GM03348 (cell line): ENCODE measurements around the gene EPHB2.

Source experiments
- DNase-seq: peaks from one replicate; pipeline ENCODE4 v3.0.0; 2012; ENCODE audit warnings: low spot score

The EPHB2 gene

DNA sequence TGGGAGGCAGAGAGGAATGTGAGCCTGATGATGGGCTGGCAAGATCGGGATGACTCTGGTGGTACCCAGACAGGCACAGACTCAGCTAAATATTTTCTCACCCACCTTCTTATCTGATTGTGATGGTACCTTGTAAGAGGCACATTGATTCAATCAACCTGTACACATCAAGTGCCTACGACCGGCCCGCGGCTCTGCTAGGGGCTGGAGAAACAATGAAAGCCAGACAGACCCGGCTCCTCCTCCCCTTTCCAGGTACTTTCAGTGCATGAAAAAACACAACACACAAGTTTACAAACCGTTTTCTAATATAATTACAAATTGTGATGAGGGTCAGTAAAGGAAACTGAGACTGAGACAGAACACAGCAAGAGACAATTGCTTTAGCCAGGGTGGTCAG is 147.0 kb downstream of the EPHB2 start:
- DNase-seq, result no peak

GRCh38 chr1:22860414-22860800 is 149.8 kb downstream of the EPHB2 start:
- no peak for DNase-seq

GRCh38 chr1:22860883-22861385 is 150.3 kb downstream of the EPHB2 start:
- no peak for DNase-seq

DNA sequence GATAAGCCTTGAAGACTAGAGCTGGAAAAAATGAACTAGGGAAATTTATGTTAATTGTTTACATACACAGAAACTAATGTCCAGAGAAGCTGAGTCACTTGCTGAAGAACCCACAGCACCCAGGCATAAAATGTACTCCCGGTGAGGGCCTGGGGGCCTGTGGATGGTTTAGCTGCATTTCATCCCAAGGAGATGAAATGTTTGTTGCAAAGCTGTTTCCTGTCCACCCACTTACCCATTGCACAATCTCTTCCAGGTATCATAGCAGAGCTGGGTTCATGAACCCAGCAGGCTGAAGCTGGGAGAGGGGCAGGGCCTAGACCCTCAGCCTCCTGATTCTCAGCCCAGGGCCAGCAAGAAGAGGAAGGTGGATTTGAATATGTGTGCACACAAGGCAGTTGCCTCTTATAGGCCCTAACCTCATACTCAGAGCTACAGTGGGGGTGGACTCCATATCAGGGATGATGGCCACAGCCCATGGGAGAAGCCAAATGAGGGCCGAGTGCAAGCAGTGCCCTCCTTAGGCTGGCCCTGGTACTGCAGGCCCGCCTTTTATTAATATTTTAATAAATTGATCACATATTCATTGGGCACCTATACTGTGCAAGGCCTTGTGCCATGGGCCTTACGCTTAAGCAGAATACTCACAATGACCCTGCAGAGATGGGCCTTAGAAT is 151.3 kb downstream of the EPHB2 start:
- DNase-seq, result peak; percentile 90

DNA sequence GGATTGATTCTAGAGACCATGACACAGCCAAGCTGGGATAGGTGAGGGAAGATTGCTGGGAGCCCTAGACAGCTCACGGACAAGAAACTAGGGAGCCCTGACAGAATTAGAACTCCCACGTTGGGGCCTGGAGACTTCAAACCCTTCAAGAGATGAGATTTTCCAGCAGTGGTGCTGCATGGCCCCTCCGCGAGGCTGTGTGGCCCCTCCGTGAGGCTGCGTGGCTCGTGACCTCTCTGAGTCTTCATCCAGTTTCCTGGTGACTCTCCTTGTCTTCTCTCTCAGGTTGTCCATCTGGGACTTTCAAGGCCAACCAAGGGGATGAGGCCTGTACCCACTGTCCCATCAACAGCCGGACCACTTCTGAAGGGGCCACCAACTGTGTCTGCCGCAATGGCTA is 152.1 kb downstream of the EPHB2 start:
- DNase-seq, result no peak

- DNase-seq, result no peak
Observed at GRCh38 chr1:22863766-22864165, 153.1 kb downstream of the EPHB2 start.

- no peak for DNase-seq
Observed at GRCh38 chr1:22864886-22865285, 154.2 kb downstream of the EPHB2 start.

DNA sequence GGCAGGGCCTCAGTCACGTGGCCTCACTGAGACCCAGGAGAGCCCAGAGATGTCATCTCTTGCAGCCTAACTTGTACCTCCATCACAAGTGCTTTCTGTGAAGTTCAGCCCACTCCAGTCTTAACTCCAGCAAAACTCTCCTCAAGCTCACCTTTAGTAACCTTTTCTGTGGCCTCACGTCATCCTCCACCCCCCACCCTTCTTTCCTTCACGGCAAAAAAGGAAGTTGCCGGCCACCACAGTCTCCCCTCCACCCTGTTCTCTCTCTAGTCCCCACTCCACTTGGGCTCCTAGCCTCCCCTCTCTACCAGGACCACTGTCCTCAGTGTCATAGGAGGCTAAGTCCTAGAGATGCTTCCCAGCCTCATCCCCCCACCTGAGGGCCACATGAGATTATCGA is 155.1 kb downstream of the EPHB2 start:
- DNase-seq, result no peak

DNA sequence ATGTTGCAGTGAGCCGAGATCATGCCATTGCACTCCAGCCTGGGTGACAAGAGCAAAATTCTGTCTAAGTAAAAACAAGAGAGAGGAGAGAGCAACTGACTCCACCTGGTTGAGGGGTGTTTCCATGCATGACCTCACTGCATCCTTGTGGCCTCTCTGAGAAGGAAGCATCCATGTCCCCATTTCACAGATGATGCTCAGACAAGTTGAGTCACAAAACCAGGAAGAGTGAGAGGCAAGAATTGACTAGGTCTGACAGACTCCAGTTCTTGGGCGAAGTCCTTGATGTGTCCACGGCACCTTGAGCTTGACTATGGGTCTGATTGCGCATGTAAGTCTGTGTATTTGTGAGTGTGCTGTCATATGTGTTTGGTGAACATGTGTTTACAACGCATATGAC is 156.2 kb downstream of the EPHB2 start:
- DNase-seq, result no peak

DNA sequence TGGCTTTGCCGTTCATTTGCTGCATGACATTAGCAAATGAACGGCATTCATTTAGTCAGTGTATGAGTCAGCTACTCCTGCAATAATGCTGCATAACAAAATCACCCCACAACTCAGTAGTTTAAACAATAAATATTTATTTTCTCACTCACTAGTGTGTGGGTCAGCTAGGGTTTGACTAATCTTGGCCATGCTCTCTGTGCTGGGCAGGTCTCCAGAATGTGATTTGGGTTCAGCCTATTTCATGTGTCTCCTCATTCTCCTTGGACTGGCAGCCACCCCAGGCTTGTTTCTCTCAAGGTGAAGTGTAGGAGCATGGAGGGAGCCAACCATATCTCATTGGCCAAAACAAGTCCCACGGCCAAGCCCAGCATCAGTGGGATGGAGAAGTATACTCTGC is 157.7 kb downstream of the EPHB2 start:
- DNase-seq, result no peak

DNA sequence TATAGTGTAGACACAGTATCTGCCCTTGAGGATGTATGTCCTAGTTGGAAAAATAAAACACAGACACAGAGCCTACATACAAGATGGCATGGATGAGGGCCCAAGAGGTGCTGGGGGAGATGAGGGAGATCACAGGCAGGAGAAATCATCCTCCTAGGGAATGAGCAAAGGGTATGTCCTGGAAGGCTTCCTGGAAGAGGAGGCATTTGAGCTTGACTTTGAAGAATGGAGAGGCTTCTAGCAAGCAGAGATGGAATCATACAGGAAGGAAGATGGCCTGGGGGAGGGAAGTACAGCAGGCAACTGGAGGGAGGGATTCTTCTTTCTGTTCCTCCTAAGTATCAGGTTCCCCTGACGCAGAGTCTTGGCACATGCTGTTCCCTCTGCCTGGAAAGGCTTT is 158.7 kb downstream of the EPHB2 start:
- DNase-seq, result no peak

GRCh38 chr1:22870201-22870871 is 159.7 kb downstream of the EPHB2 start:
- peak; percentile 37 for DNase-seq

- DNase-seq, result no peak
Observed at GRCh38 chr1:22872981-22873664, 162.5 kb downstream of the EPHB2 start.

GRCh38 chr1:22874785-22875184 is 164.1 kb downstream of the EPHB2 start:
- DNase-seq, result no peak

DNA sequence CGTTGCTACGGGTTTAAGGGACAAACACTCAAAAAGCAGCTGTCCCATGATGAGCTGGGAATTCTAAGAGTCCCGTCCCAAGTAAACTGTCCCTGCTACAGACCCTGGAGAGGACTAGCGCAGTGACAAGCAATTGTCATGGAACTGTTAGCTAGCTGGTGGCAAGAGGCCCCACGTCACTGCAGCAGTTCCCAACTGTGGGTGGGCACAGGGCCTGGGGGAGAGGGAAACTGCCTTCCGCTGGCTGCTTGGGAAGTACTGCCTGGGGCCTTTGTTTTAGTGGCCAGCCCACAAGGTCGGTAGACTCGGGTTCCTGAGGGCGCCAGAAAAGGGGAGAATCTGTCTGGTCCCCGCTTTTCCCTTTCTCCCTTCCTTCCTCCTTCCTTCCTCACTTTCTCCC is 164.6 kb downstream of the EPHB2 start:
- DNase-seq, result no peak

GRCh38 chr1:22875841-22876240 is 165.2 kb downstream of the EPHB2 start:
- DNase-seq, result no peak

GRCh38 chr1:22876359-22877111 is 165.9 kb downstream of the EPHB2 start:
- peak; percentile 68 for DNase-seq

DNA sequence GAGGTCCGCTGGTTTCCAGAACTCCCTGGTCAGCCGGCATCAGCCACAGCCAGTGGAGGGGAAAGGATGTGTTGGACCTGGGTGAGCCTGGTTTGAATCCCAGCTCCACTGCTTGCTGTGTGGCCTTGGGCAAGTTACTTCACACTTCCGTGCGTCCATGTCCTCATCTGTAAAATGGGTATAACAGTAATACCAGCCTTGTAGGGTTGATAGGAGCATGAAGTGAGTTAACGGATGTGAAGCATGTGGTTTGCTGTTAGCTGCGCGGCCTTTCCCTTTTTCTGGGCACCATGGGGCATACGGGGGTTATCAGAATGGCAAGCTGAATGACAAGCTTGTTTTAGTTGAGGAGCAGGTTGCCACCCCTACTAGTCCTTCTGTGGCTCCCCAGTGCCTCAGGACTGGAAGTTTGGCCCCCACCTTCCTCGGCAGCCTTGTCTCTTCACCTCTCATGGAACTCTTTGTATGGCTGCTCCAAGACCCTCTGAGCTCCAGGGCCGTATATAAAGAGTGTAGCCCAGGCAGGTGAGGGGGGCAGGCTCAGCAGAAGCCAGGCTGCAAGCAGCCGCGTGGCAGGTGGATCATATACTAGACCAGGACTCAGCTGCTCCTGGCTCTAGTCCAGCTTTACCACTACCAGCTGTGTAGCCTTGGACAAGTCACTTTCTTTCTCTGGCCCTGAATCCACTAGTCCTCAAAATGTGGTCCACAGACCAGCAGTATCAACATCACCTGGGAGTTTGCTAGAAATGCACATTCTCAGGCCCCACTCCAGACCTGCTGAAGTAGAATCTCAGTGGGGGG is 166.7 kb downstream of the EPHB2 start:
- DNase-seq, result no peak

GRCh38 chr1:22877980-22878379 is 167.3 kb downstream of the EPHB2 start:
- DNase-seq, result no peak

DNA sequence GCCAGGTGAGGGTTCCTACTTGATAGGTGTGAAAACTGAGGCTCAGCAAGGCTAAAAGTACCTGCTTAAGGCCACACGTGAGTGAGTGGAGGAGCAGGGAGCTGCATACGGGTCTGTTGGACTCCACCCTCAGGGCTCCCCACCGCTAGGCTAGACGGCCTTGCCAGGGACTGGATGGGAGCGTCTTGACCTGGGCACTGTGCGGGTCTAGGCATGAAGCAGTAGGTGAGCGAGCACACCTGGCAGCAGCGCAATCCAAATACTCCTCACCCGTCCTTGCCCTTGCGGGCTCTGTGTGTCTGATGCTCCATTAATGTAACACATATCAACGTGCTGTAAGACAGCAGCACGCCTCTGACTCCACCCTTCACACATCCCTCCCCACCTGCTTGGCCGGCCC is 168.0 kb downstream of the EPHB2 start:
- DNase-seq, result no peak

DNA sequence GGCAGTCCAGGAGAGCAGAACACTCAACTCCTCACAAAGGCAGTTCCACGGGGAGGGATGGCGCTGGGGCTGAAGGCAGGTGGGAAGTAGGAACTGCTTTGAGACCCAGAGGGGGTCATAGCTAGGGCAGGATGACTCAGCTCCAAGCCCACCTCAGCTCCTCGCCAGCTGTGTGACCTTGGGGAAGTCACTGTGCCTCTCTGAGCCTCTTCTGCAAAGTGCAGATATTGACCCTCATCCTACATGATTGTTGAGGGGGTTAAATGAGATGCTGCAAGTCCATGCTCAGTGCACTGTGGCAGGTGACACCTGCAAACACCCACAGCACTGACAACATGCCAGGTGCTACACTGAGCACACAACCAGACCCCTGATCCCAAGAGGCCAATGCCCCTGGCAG is 168.8 kb downstream of the EPHB2 start:
- DNase-seq, result no peak

DNA sequence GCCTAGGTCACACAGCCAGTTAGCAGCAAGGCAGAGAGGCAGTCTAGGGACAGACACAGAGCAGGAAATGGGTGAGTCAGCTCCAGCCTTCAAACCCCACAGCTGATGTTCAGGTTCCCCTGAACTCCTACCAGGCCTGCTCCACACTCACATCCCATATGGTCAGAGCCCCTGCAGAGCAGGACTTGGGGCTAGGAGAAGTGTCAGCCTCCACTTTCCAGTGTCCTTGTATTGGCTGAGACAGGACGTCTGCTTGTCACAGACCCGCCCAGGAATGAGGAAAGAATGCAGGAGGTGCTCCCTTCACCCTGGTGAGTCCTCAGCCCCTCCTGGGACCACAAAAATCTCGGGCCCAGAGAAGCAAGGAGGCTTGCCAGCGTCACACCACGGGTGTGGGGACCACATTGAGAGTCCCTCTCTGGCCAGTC is 169.5 kb downstream of the EPHB2 start:
- peak; percentile 63 for DNase-seq
